Measurements from ENCODE around the gene PLCB1. TPM values are rescaled to one million over a fixed set of nuclear protein-coding genes. Genes with fewer than 3 reads are reported as not detected.

PLCB1 gene
- total RNA-seq, 3 donors from 2014 or later, result 7.2 to 50.7 (median 8.8) TPM

- intact Hi-C loops (cut with DNase I, micrococcal nuclease), result no loop called here
- H3K4me1 ChIP-seq (ENCODE audit: low read depth), result no peaks in the 10 kb centered on the region
- TF ChIP-seq CTCF (IDR thresholded peaks at IDR 0.05), result no peak
- H3K36me3 ChIP-seq (ENCODE audit: low read depth), result no peaks in the 10 kb centered on the region
- no peak overlapping the region for H3K4me3 ChIP-seq
- ATAC-seq, result no peak
- DNase-seq, result no peak
- no peaks in the 10 kb centered on the region for H3K9me3 ChIP-seq
Measured at GRCh38 chr20:8265588-8265987, 133.5 kb downstream of the PLCB1 start.

- ATAC-seq, result no peak
- no peaks in the 10 kb centered on the region for H3K9me3 ChIP-seq
- H3K4me3 ChIP-seq, result no peak overlapping the region
- intact Hi-C loops (cut with DNase I, micrococcal nuclease), result no loop called here
- no peak for TF ChIP-seq CTCF (IDR thresholded peaks at IDR 0.05)
- H3K4me1 ChIP-seq (ENCODE audit: low read depth), result no peaks in the 10 kb centered on the region
- no peak for DNase-seq
- H3K36me3 ChIP-seq (ENCODE audit: low read depth), result no peaks in the 10 kb centered on the region
Measured at GRCh38 chr20:8267009-8267408, 134.9 kb downstream of the PLCB1 start.

GRCh38 chr20:8271727-8272126 is 139.7 kb downstream of the PLCB1 start:
- H3K9me3 ChIP-seq, result no peaks in the 10 kb centered on the region
- no peak overlapping the region for H3K4me3 ChIP-seq
- intact Hi-C loops (cut with DNase I, micrococcal nuclease), result no loop called here
- no peak for ATAC-seq
- H3K4me1 ChIP-seq (ENCODE audit: low read depth), result no peaks in the 10 kb centered on the region
- H3K36me3 ChIP-seq (ENCODE audit: low read depth), result no peaks in the 10 kb centered on the region
- DNase-seq, result no peak
- no peak for TF ChIP-seq CTCF (IDR thresholded peaks at IDR 0.05)

- DNase-seq (no peak), ATAC-seq (no peak)
- Histone ChIP-seq H3K9me3 (no peaks in the 10 kb centered on the region), H3K4me3 (no peak overlapping the region), H3K36me3 (ENCODE audit: low read depth) (no peaks in the 10 kb centered on the region), H3K4me1 (ENCODE audit: low read depth) (no peaks in the 10 kb centered on the region)
- no peak for TF ChIP-seq CTCF (IDR thresholded peaks at IDR 0.05)
- intact Hi-C loops (cut with DNase I, micrococcal nuclease), result no loop called here
Measured at GRCh38 chr20:8272766-8273165, 140.7 kb downstream of the PLCB1 start.

GRCh38 chr20:8284902-8285301 is 152.8 kb downstream of the PLCB1 start:
- H3K4me3 ChIP-seq, result no peak overlapping the region
- intact Hi-C loops (cut with DNase I, micrococcal nuclease), result no loop called here
- no peaks in the 10 kb centered on the region for H3K4me1 ChIP-seq (ENCODE audit: low read depth)
- no peak for DNase-seq
- TF ChIP-seq CTCF (IDR thresholded peaks at IDR 0.05), result no peak
- H3K36me3 ChIP-seq (ENCODE audit: low read depth), result no peaks in the 10 kb centered on the region
- no peaks in the 10 kb centered on the region for H3K9me3 ChIP-seq
- no peak for ATAC-seq

- Histone ChIP-seq H3K4me1 (ENCODE audit: low read depth) (no peaks in the 10 kb centered on the region), H3K9me3 (no peaks in the 10 kb centered on the region), H3K4me3 (no peak overlapping the region), H3K36me3 (ENCODE audit: low read depth) (no peaks in the 10 kb centered on the region)
- intact Hi-C loops (cut with DNase I, micrococcal nuclease), result no loop called here
- no peak for DNase-seq
- ATAC-seq, result no peak
- no peak for TF ChIP-seq CTCF (IDR thresholded peaks at IDR 0.05)
Measured at GRCh38 chr20:8287340-8287739, 155.3 kb downstream of the PLCB1 start.

Data from mucosa of descending colon (tissue), 3 donors.